Measurements from ENCODE around the gene PTK6.

DNA sequence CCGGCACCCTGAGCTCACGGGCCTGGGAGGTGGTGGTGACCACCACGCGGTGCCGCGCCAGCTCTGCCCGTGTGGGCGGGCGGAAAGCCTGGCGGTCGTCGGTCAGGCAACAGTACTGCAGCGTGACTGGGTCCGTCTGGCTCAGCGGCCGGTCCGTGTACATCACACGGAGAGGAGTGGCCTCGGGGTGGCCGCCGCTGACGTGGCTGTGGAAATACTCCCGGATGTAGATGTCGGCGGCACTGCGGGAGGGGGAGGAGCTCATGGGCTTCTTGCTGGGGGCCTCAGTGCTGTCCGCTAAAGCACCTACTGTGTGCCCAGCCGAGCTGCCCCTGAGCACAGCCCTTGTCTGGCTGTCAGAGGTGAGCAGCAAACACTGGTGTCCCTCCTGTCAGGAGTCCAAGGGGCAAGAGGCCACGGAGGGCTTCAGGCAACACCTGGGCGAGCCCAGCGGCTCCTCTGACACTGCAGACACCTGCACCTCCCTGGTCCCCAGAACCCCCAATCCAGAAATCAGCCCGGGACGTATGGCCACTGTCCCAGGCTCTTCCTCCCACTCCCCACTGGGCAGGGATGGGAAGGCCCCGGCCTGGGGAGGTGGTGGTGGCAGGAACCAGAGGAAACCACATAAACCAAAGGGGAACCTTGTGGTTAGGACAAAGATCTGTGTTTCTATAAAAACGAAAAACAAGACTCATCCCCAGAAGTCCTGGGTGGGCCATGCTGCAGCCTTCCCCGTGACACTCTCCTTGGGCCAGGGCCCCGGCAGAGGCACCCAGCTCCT, 30.4 kb upstream of the PTK6 start:
- TF ChIP-seq ZNF639 (tag by site-specific recombination; IDR thresholded peaks at IDR 0.05) (no peak), ZNF521 (tag by site-specific recombination; IDR thresholded peaks at IDR 0.05) (no peak), ZNF132 (tag by site-specific recombination; IDR thresholded peaks at IDR 0.05; ENCODE audit: borderline replicate concordance) (no peak), ZNF280C (tag by site-specific recombination; IDR thresholded peaks at IDR 0.05) (no peak), ZNF561 (tag by site-specific recombination; IDR thresholded peaks at IDR 0.05; ENCODE audit: borderline replicate concordance) (no peak), YY1 (tag by site-specific recombination; IDR thresholded peaks at IDR 0.05) (no peak), ZSCAN5A (tag by site-specific recombination; IDR thresholded peaks at IDR 0.05) (no peak)
- TF ChIP-seq, protein P1, sequence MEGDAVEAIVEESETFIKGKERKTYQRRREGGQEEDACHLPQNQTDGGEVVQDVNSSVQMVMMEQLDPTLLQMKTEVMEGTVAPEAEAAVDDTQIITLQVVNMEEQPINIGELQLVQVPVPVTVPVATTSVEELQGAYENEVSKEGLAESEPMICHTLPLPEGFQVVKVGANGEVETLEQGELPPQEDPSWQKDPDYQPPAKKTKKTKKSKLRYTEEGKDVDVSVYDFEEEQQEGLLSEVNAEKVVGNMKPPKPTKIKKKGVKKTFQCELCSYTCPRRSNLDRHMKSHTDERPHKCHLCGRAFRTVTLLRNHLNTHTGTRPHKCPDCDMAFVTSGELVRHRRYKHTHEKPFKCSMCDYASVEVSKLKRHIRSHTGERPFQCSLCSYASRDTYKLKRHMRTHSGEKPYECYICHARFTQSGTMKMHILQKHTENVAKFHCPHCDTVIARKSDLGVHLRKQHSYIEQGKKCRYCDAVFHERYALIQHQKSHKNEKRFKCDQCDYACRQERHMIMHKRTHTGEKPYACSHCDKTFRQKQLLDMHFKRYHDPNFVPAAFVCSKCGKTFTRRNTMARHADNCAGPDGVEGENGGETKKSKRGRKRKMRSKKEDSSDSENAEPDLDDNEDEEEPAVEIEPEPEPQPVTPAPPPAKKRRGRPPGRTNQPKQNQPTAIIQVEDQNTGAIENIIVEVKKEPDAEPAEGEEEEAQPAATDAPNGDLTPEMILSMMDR (tag by site-specific recombination; IDR thresholded peaks at IDR 0.05) = no peak
- TF ChIP-seq, protein P2, sequence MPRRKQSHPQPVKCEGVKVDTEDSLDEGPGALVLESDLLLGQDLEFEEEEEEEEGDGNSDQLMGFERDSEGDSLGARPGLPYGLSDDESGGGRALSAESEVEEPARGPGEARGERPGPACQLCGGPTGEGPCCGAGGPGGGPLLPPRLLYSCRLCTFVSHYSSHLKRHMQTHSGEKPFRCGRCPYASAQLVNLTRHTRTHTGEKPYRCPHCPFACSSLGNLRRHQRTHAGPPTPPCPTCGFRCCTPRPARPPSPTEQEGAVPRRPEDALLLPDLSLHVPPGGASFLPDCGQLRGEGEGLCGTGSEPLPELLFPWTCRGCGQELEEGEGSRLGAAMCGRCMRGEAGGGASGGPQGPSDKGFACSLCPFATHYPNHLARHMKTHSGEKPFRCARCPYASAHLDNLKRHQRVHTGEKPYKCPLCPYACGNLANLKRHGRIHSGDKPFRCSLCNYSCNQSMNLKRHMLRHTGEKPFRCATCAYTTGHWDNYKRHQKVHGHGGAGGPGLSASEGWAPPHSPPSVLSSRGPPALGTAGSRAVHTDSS (tag by site-specific recombination; IDR thresholded peaks at IDR 0.05) = no peak

Measured in HEK293 (cell line).